NB4 (cell line): ENCODE data around the gene FBXO44.
A peak's percentile ranks its signal among the peaks of the same experiment; 100 is the strongest.

Experiments used
- DNase-seq: peaks from one replicate; pipeline ENCODE4 v3.0.0; 2010; ENCODE audit warnings: low read depth
- H3K4me3 ChIP-seq: one replicate; pipeline ENCODE4 v1.5.1; 2011; ENCODE audit warnings: mild to moderate bottlenecking, low read depth, low read length, moderate library complexity
- CTCF ChIP-seq: IDR thresholded peaks from one replicate; pipeline ENCODE4 v1.5.1; 2012; ENCODE audit warnings: low read depth, low read length
- MAX ChIP-seq: IDR thresholded peaks from 2 replicates; pipeline ENCODE4 v1.6.1; 2011; ENCODE audit warnings: low read depth, low read length
- MYC ChIP-seq: IDR thresholded peaks from 2 replicates; pipeline ENCODE4 v1.6.1; 2011; ENCODE audit warnings: low read depth, low read length
- POLR2A ChIP-seq: IDR thresholded peaks from 2 replicates; pipeline ENCODE4 v1.6.1; 2011; ENCODE audit warnings: mild to moderate bottlenecking; ENCODE audit not compliant: insufficient read length; ENCODE audit errors: extremely low read depth

Gene FBXO44

GRCh38 chr1:11690397-11691301 is 36.0 kb downstream of the FBXO44 start:
- H3K4me3 ChIP-seq, result no peak overlapping the region
- TF ChIP-seq POLR2A (no peak), MYC (no peak), MAX (no peak)
- no peak for DNase-seq

GRCh38 chr1:11691302-11691914 is 36.7 kb downstream of the FBXO44 start, which contains the start of gene DRAXIN:
Gene DRAXIN, plus strand, starts transcription at chr1:11691710. Its CDS starts 14,549 bp downstream, at chr1:11706259.
- TF ChIP-seq POLR2A (no peak), MYC (no peak), CTCF (no peak), MAX (no peak)
- no peak within 1 kb of the TSS for H3K4me3 ChIP-seq
- DNase-seq, result no peak

GRCh38 chr1:11691928-11692711 is 37.4 kb downstream of the FBXO44 start:
- no peak overlapping the region for H3K4me3 ChIP-seq
- TF ChIP-seq MYC, result no peak
- no peak for TF ChIP-seq MAX
- TF ChIP-seq POLR2A, result no peak
- no peak for TF ChIP-seq CTCF
- DNase-seq, result no peak

GRCh38 chr1:11693024-11693590 is 38.4 kb downstream of the FBXO44 start:
- H3K4me3 ChIP-seq, result no peak overlapping the region
- peak; percentile 88 for DNase-seq
- TF ChIP-seq MAX (peak; percentile 80), POLR2A (no peak), MYC (peak; percentile 59; the same call in 1 of the 2 replicates), CTCF (no peak)

GRCh38 chr1:11693917-11694316 is 39.2 kb downstream of the FBXO44 start:
- no peak for DNase-seq
- TF ChIP-seq CTCF (no peak), POLR2A (no peak), MAX (no peak), MYC (no peak)
- H3K4me3 ChIP-seq, result no peak overlapping the region
